Bone marrow (tissue), 2 donors: Measurements from ENCODE around the gene RNF224.
A peak's percentile ranks its signal among the peaks of the same experiment; 100 is the strongest.

Source experiments
- DNase-seq, 2 donors: peaks; one replicate each; lab custom pipeline; 2025; lab: John Stamatoyannopoulos, UW

The RNF224 gene

GRCh38 chr9:137273611-137274320 lies 46.5 kb downstream of the RNF224 start:
- no peak for DNase-seq

DNA sequence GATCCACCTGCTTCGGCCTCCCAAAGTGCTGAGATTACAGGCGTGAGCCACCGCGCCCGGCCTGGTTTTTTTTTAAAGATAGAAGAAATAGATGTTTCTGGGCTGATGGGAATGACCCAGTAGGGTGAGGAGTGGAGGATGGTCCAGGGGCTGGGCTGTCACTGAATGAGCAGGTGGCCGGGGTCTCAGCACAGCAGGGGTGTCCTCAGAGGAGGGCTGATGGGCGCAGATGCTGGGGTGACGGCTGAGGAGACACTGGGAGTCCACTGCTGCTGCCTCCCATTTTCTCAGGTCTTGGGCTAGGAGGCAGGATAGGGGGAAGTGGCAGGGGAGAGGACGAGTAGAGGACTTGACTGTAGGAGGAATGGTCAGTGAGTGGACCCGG lies 47.9 kb downstream of the RNF224 start:
- DNase-seq: no peak

- DNase-seq: no peak
Measured at GRCh38 chr9:137275588-137276472, 48.5 kb downstream of the RNF224 start.

DNA sequence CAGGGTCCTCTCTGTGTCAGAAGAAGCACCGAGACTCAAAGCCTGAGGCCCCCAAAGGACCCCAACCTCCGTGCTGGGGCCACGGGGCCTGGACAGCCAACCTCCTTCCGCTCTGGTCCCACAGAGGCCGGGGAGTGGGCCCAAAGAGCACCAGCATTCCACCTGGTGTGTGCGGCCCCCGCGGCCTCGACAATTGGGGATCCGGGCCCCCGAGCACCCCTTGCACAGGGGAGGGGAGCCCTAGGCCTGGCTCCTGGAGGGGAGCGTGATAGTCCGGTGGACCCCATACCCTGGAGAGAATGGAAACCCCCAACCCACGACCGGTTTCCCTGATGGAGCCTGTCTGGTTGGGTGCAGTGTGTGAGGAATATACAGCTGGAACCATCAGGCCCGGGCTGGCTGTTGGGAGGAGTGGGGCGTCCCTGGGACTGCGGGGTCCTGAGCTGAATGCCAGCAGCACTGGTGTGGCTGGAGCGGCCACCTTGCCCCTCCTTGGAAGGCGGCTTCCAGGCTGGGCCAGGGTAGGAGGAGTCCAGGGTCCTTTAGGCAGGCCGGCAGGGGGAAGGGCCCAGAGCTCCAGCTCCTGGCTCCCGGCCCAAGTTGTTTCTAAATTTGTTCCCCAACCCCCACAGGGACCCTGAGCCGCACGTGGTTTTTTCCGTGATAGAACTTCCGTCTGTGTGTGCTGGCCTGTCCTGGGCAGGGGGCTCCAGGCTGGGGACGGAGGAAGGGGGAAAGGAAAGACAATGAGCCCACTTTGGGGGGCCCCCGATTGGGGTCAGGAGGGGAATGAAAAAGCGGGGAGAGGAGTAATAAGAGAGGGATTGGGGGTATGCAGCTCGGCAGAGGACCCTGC lies 49.4 kb downstream of the RNF224 start:
- peak in 1 of 2 donors; percentile 45 for DNase-seq

DNA sequence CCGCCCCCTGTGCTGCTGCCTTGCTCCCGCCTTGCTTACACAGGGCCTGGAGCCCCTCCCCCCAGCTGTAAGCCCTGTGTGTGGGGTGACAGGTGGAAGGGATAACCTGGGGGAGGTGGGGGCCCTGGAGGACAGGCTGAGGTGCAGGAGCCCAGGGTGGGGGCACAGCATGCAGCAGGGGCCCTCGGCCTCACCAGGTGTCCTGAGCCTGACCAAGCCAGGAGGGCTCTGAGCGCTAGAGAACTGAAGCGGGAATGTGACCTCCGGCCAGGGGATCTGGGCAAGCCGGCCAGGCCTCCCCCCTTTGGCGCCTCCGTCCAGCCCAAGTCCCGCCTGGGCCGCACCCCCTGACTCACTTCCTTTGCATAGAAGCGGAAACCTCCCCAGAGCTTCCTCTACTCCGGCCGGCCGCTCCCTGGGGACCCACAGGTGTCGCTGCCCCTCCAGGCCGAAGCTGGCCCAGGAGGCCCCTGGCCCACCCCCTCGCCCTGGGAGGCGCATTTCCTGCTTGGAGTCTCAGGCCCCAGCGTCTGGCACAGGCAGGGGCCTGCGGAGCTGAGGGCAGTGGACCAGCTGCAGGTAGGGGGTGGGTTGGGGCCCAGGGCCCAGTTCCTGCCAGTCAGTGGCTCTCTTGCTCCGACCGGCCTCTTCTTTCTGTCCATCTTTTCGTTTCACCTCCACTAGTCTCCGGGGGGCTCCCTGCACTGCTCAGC lies 50.2 kb downstream of the RNF224 start, which contains the start of gene TOR4A:
TOR4A (plus strand) TSS at position 398 of the 713 bp plus-strand sequence. CDS start 964 bp downstream, outside the sequence.
- peak; percentile 31 to 57 for DNase-seq

DNA sequence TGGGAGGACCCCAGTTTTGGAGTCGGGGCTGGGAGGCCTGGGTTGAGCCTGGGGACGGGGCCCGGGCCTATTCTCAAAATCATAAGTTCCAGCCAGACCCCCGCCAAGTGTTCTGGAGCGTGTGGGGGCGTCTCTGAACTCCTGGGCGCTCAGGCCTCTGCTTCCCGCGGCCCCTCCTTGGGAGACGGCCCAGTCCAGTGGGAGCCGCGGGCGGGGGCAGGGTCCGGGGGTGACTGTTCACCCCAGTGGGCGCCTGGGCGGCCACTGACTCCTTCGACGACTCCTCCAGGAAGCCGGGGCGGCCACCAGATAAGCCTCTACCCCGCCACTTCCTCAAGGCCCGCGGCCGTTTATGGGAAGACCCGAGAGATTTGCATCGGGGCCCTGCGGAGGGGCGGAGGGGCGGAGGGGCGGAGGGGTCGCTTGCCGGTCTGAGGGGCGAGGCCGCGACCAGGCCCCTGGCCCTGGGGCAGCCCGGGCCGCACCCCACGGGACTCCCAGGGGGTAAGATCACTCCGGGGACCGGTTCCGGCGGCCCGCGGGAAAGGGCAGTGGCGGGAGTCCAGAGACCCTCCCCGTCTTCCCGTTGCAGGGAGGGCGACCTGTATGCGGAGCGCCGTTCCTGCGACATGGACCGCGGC lies 50.9 kb downstream of the RNF224 start:
- no peak for DNase-seq
